Measurements from ENCODE around the gene CLCN6. TPM values are rescaled to one million over a fixed set of nuclear protein-coding genes. Genes with fewer than 3 reads are reported as not detected.

Gene CLCN6
- total and polyA plus RNA-seq, 10 of the 15 experiments (the other 5 are each of a cell fraction or from before 2014, with no cell fraction given) = 2.2 to 20.9 (median 10.2) TPM

GRCh38 chr1:11836955-11837766, 31.2 kb downstream of the CLCN6 start (continued):
- TF ChIP-seq ZNF687 (IDR thresholded peaks at IDR 0.05) (no peak), NFYB (IDR thresholded peaks at IDR 0.05; ENCODE audit: insufficient read depth, low read depth, low read length) (no peak), RELA (IDR thresholded peaks at IDR 0.05; ENCODE audit: borderline replicate concordance, partially characterized antibody) (no peak), ZBTB11 (CRISPR knock-in tag; IDR thresholded peaks at IDR 0.05) (no peak), ESRRA (IDR thresholded peaks at IDR 0.05; ENCODE audit: low read length) (no peak), SP1 (IDR thresholded peaks at IDR 0.05; ENCODE audit: low read depth, low read length) (no peak), E2F4 (IDR thresholded peaks at IDR 0.05; ENCODE audit: low read depth, low read length) (no peak)
